A673 (cell line): Measurements from ENCODE around the gene ANKLE1. TPM values are rescaled to one million over a fixed set of nuclear protein-coding genes. Genes with fewer than 3 reads are reported as not detected.

Source experiments
- BruUV-seq: library from RNA; stranded (reverse); fragments of 400-500 nt; replicated peaks from 2 replicates; lab custom pipeline; 2021; lab: Mats Ljungman, UMichigan
- CTCF ChIA-PET: fragments of 300-600 bp; sonication (Branson Sonifier 250); formaldehyde crosslinking; loops from one replicate; lab custom pipeline; 2022; ENCODE audit warnings: antibody characterized with exemption; lab: Charles Lee
- POLR2A ChIA-PET: fragments of 300-600 bp; sonication (Branson Sonifier 250); formaldehyde crosslinking; loops from one replicate; lab custom pipeline; 2022; ENCODE audit warnings: antibody characterized with exemption; ENCODE audit not compliant: low non-redundant PET; lab: Charles Lee
- DNase-seq: peaks from one replicate; pipeline ENCODE4 v3.0.0-alpha.2; 2015; ENCODE audit warnings: low spot score
- H3K27ac ChIP-seq: fragments of 200-600 bp; sonication (generic); 2 replicates; pipeline ENCODE4 v1.5.1; 2016; ENCODE audit warnings: mixed run types, low read depth, mild to moderate bottlenecking, mixed read lengths, antibody characterized with exemption, low read length; ENCODE audit not compliant: poor library complexity, severe bottlenecking
- H3K27me3 ChIP-seq: fragments of 200-600 bp; sonication (generic); replicated peaks from 2 replicates; pipeline ENCODE4 v1.6.1; 2017; ENCODE audit warnings: mixed run types, low read depth, mild to moderate bottlenecking, mixed read lengths, antibody characterized with exemption, low read length; ENCODE audit not compliant: insufficient read depth, poor library complexity
- H3K36me3 ChIP-seq: fragments of 200-600 bp; sonication (generic); 2 replicates; pipeline ENCODE4 v1.6.1; 2016; ENCODE audit warnings: mixed run types, mild to moderate bottlenecking, mixed read lengths, antibody characterized with exemption, low read length; ENCODE audit not compliant: insufficient read depth, poor library complexity, severe bottlenecking
- H3K4me1 ChIP-seq: fragments of 200-600 bp; sonication (generic); 2 replicates; pipeline ENCODE4 v1.6.1; 2017; ENCODE audit warnings: mixed run types, mild to moderate bottlenecking, mixed read lengths, antibody characterized with exemption, low read length; ENCODE audit not compliant: insufficient read depth, poor library complexity, severe bottlenecking
- H3K4me3 ChIP-seq: fragments of 200-600 bp; sonication (generic); 2 replicates; pipeline ENCODE4 v1.5.1; 2016; ENCODE audit warnings: low read depth, mixed run types, mild to moderate bottlenecking, mixed read lengths, low read length; ENCODE audit not compliant: poor library complexity, severe bottlenecking
- H3K9me3 ChIP-seq: fragments of 200-600 bp; sonication (generic); 2 replicates; pipeline ENCODE4 v1.6.1; 2016; ENCODE audit warnings: mixed run types, low read depth, mild to moderate bottlenecking, mixed read lengths, antibody characterized with exemption, low read length; ENCODE audit not compliant: poor library complexity, severe bottlenecking
- CTCF ChIP-seq: fragments of 300-800, 200-600 bp; sonication (generic); conservative IDR thresholded peaks from 2 replicates; pipeline ENCODE4 v1.5.1; 2017; ENCODE audit warnings: low read depth, mild to moderate bottlenecking, antibody characterized with exemption, low read length, moderate library complexity, mixed read lengths
- EZH2 ChIP-seq: fragments of 200-600 bp; sonication (generic); IDR thresholded peaks from 2 replicates; pipeline ENCODE4 v1.6.1; 2017; ENCODE audit warnings: borderline replicate concordance, low read depth, mild to moderate bottlenecking, mixed read lengths, antibody characterized with exemption, low read length; ENCODE audit not compliant: poor library complexity, severe bottlenecking
- intact Hi-C: fragments of 100-400 bp; cut with micrococcal nuclease; formaldehyde crosslinking; loops from one replicate; pipeline ENCODE4 v1.10.0; 2022; ENCODE audit not compliant: unreplicated experiment
- total RNA-seq: library from RNA; stranded (reverse); gene quantifications from 2 replicates; pipeline ENCODE4 v1.2.3, GENCODE V29; 2021

The ANKLE1 gene
- total RNA-seq, 1 experiment from 2014 or later, result 17.5 TPM

GRCh38 chr19:17255150-17255621, 26.5 kb upstream of the ANKLE1 start:
- ChIA-PET CTCF (no interaction called here), POLR2A (interaction anchor here (0.5 to 0.7 kb wide), 2 partner anchors 20 to 94 kb away, joined by 4 to 5 read pairs; no protein-coding TSS in a partner anchor)
- TF ChIP-seq EZH2 (no peak), CTCF (no peak)
- no TSS peak for BruUV-seq
- Histone ChIP-seq H3K27me3 (no peaks in the 10 kb centered on the region), H3K27ac (no peak overlapping the region), H3K9me3 (no peaks in the 10 kb centered on the region), H3K4me1 (no peaks in the 10 kb centered on the region), H3K36me3 (no peaks in the 10 kb centered on the region), H3K4me3 (no peak overlapping the region)
- intact Hi-C loops, result no loop called here
- DNase-seq, result no peak

DNA sequence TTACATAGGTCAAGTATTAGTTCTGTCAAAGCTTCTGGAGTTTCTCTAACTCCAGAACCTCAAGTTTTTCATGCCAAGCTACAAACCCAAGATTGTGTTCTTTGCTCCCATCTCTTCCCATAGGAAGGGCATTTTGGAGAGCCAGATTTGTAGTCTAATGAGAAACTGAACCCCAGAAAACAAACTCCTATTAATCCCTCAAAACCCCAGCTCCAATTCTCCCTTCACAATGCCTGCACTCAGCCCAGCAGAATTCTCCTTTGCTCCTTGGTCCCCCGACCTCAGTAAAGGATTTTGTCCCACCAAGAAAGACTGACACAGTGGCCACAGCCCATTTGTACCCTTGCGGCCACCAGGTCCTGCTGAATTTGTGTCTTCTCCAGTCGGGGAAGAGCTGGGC, 25.6 kb upstream of the ANKLE1 start:
- H3K4me3 ChIP-seq, result no peak overlapping the region
- no peaks in the 10 kb centered on the region for H3K9me3 ChIP-seq
- no peaks in the 10 kb centered on the region for H3K36me3 ChIP-seq
- H3K27ac ChIP-seq, result no peak overlapping the region
- intact Hi-C loops, result no loop called here
- BruUV-seq, result no TSS peak
- no peaks in the 10 kb centered on the region for H3K4me1 ChIP-seq
- H3K27me3 ChIP-seq, result no peaks in the 10 kb centered on the region
- CTCF ChIA-PET, result no interaction called here
- no peak for DNase-seq
- no peak for TF ChIP-seq CTCF
- TF ChIP-seq EZH2, result no peak
- POLR2A ChIA-PET, result no interaction called here

GRCh38 chr19:17259118-17259780, 22.5 kb upstream of the ANKLE1 start:
- no TSS peak for BruUV-seq

More at GRCh38 chr19:17259118-17259780, 22.5 kb upstream of the ANKLE1 start:
- no peaks in the 10 kb centered on the region for H3K27me3 ChIP-seq
- no peaks in the 10 kb centered on the region for H3K9me3 ChIP-seq
- H3K4me3 ChIP-seq, result no peak overlapping the region
- TF ChIP-seq CTCF (no peak), EZH2 (no peak)
- CTCF ChIA-PET, result interaction anchor here (0.7 to 1.0 kb wide), 2 partner anchors 132 to 763 kb away, joined by 4 to 10 read pairs; no protein-coding TSS in a partner anchor
- H3K36me3 ChIP-seq, result no peaks in the 10 kb centered on the region
- H3K4me1 ChIP-seq, result no peaks in the 10 kb centered on the region
- intact Hi-C loops, result no loop called here
- POLR2A ChIA-PET, result no interaction called here
- no peak overlapping the region for H3K27ac ChIP-seq
- no peak for DNase-seq
